Measurements from ENCODE around the gene CHD6.

Gene CHD6

DNA sequence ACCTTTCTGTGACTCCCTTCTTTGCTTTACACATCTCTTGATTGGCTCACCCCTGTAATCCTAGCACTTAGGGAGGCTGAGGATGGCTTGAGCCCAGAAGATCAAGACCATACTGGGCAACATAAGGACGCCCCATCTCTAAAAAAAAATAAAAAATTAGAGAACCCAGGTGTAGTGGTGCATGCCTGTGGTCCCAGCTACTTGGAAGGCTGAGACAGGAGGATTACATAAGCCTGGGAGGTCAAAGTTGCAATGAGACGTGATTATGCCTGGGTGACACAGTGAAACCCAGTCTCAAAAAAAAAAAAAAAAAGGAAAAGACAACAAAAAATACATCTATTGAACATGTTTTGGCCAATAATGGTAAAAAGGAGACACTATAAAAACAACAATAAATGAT is 37.8 kb downstream of the CHD6 start:
- Histone ChIP-seq H3K79me2 (ENCODE audit: insufficient read depth, low read length) (peaks cover 42% of the 10 kb centered on the region), H3K9me3 (ENCODE audit: low read length) (no peaks in the 10 kb centered on the region), H3K36me3 (ENCODE audit: insufficient read depth, low read length) (no peaks in the 10 kb centered on the region), H3K4me3 (ENCODE audit: low read depth, low read length, poor library complexity, severe bottlenecking) (no peak overlapping the region), H3K9ac (ENCODE audit: low read length) (no peak overlapping the region), H3K9me2 (ENCODE audit: low read depth, low read length) (no peaks in the 10 kb centered on the region), H3K27ac (ENCODE audit: low read depth, low read length, poor library complexity, severe bottlenecking) (no peak overlapping the region), H3F3A (ENCODE audit: insufficient read depth, low read length) (no peaks in the 10 kb centered on the region), H3K4me1 (ENCODE audit: insufficient read depth, low read length, severe bottlenecking) (no peaks in the 10 kb centered on the region), H2AFZ (ENCODE audit: low read length) (no peak overlapping the region), H3K27me3 (ENCODE audit: insufficient read depth, low read length) (no peaks in the 10 kb centered on the region), H3K4me2 (ENCODE audit: low read length) (no peak overlapping the region), H4K20me1 (ENCODE audit: insufficient read depth, low read length) (no peaks in the 10 kb centered on the region)
- TF ChIP-seq, protein P1, sequence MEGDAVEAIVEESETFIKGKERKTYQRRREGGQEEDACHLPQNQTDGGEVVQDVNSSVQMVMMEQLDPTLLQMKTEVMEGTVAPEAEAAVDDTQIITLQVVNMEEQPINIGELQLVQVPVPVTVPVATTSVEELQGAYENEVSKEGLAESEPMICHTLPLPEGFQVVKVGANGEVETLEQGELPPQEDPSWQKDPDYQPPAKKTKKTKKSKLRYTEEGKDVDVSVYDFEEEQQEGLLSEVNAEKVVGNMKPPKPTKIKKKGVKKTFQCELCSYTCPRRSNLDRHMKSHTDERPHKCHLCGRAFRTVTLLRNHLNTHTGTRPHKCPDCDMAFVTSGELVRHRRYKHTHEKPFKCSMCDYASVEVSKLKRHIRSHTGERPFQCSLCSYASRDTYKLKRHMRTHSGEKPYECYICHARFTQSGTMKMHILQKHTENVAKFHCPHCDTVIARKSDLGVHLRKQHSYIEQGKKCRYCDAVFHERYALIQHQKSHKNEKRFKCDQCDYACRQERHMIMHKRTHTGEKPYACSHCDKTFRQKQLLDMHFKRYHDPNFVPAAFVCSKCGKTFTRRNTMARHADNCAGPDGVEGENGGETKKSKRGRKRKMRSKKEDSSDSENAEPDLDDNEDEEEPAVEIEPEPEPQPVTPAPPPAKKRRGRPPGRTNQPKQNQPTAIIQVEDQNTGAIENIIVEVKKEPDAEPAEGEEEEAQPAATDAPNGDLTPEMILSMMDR (IDR thresholded peaks at IDR 0.05; ENCODE audit: low read length) = no peak
- no peak for TF ChIP-seq EZH2 (IDR thresholded peaks at IDR 0.05; ENCODE audit: borderline replicate concordance, low read length)

DNA sequence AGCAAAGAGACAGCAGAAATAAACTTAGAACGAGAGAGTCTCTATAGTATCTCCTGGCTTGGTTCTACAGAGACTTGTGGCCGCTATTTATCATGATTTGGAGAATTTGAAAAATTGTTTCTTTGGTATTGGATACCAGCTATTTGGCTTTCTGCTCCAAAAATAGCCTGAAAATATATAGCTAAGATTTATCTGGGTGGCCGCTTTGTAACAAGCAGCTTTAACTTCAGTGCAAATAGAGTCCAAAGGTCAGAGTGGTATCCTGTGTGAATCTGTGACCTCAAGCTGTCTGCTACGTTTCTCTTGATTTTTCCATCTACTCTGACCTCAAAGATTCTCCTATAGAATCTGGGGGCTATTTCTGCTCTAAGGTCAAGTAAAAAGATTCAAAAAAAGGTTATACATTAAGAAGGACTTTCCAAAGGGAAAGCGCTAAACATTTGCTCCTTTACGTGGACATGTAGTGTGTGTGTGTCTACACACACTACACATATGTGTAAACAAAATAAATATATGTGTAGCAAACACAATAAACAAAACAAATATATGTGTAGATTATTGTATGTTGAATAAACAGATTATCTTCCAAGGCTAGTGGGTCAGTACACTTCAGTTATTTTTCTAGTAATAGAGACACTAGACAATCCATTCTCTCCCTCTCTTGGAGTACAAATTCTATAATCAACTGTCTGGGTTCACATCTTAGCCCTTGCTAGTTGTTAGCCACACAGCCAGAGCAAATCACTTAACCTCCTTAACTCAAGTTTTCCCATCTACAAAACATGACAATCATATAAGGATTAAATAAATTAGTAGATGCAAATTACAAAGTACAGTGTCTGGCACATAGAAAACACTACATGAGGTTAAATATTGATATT is 40.8 kb downstream of the CHD6 start:
- TF ChIP-seq EZH2 (IDR thresholded peaks at IDR 0.05; ENCODE audit: borderline replicate concordance, low read length) = no peak
- TF ChIP-seq, protein P1 (IDR thresholded peaks at IDR 0.05; ENCODE audit: low read length) = no peak
- Histone ChIP-seq H3K27me3 (ENCODE audit: insufficient read depth, low read length) (no peaks in the 10 kb centered on the region), H3K27ac (ENCODE audit: low read depth, low read length, poor library complexity, severe bottlenecking) (no peak overlapping the region), H3K4me1 (ENCODE audit: insufficient read depth, low read length, severe bottlenecking) (no peaks in the 10 kb centered on the region), H3K79me2 (ENCODE audit: insufficient read depth, low read length) (peaks cover 37% of the 10 kb centered on the region), H3K9me3 (ENCODE audit: low read length) (no peaks in the 10 kb centered on the region), H3K9ac (ENCODE audit: low read length) (no peak overlapping the region), H3K36me3 (ENCODE audit: insufficient read depth, low read length) (no peaks in the 10 kb centered on the region), H4K20me1 (ENCODE audit: insufficient read depth, low read length) (no peaks in the 10 kb centered on the region), H3K9me2 (ENCODE audit: low read depth, low read length) (no peaks in the 10 kb centered on the region), H3K4me2 (ENCODE audit: low read length) (no peak overlapping the region), H3K4me3 (ENCODE audit: low read depth, low read length, poor library complexity, severe bottlenecking) (no peak overlapping the region), H3F3A (ENCODE audit: insufficient read depth, low read length) (no peaks in the 10 kb centered on the region), H2AFZ (ENCODE audit: low read length) (no peak overlapping the region)

DNA sequence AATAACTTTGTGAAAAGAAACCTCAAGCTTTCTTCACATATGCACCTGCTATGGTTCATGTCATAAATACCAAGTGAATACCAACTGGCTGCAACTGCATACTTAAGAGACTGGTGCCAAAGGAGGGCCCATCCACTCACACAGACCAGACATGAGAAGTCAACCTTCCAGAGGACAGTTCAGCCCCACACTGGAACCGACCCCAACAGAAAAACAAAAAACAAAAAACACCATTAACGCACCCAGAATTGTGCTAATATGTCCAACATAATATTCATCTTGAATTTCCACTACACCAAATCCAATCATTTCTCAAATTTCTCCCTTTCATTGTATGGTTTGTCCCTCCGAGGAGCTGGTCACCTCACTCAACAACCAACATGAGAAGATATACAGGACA is 42.8 kb downstream of the CHD6 start:
- H2AFZ ChIP-seq (ENCODE audit: low read length) = no peak overlapping the region
- no peaks in the 10 kb centered on the region for H3F3A ChIP-seq (ENCODE audit: insufficient read depth, low read length)
- H3K79me2 ChIP-seq (ENCODE audit: insufficient read depth, low read length) = peaks cover 31% of the 10 kb centered on the region
- H4K20me1 ChIP-seq (ENCODE audit: insufficient read depth, low read length) = 0 out of 2 replicates have a peak, but pooled peaks cover 2% of the 10 kb centered on the region
- no peak overlapping the region for H3K4me2 ChIP-seq (ENCODE audit: low read length)
- H3K4me3 ChIP-seq (ENCODE audit: low read depth, low read length, poor library complexity, severe bottlenecking) = no peak overlapping the region
- TF ChIP-seq, protein P1 (IDR thresholded peaks at IDR 0.05; ENCODE audit: low read length) = no peak
- no peak for TF ChIP-seq EZH2 (IDR thresholded peaks at IDR 0.05; ENCODE audit: borderline replicate concordance, low read length)
- H3K9ac ChIP-seq (ENCODE audit: low read length) = no peak overlapping the region
- no peaks in the 10 kb centered on the region for H3K36me3 ChIP-seq (ENCODE audit: insufficient read depth, low read length)
- no peaks in the 10 kb centered on the region for H3K27me3 ChIP-seq (ENCODE audit: insufficient read depth, low read length)
- no peaks in the 10 kb centered on the region for H3K9me3 ChIP-seq (ENCODE audit: low read length)
- H3K4me1 ChIP-seq (ENCODE audit: insufficient read depth, low read length, severe bottlenecking) = peaks cover 15% of the 10 kb centered on the region
- no peak overlapping the region for H3K27ac ChIP-seq (ENCODE audit: low read depth, low read length, poor library complexity, severe bottlenecking)
- no peaks in the 10 kb centered on the region for H3K9me2 ChIP-seq (ENCODE audit: low read depth, low read length)

All from OCI-LY1 (cell line).